CD4-positive, CD25-positive, alpha-beta regulatory T cell (primary cell): ENCODE data around the gene TFCP2. TPM values are rescaled to one million over a fixed set of nuclear protein-coding genes. Genes with fewer than 3 reads are reported as not detected.
A peak's percentile ranks its signal among the peaks of the same experiment; 100 is the strongest.

ENCODE experiments used
- ATAC-seq, 2 donors: fragments of 150-1000 bp; cut with Tn5 transposase; one replicate each; pipeline ENCODE4 v1.10.0; 2021; ENCODE audit warnings: low read depth in 2 of 2, moderate number of reproducible peaks in 2 of 2, moderate library complexity in 1 of 2
- DNase-seq, 3 donors: peaks; one replicate each; pipeline versions ENCODE4 v3.0.0 to v3.0.0-alpha.2; 2012 to 2022; ENCODE audit warnings: mixed read lengths in 1 of 3
- H3K27ac ChIP-seq: one replicate; pipeline ENCODE4 v1.7.0; 2013; ENCODE audit warnings: mild to moderate bottlenecking, low read length; ENCODE audit not compliant: insufficient read depth, poor library complexity, severe bottlenecking
- H3K27me3 ChIP-seq: one replicate; pipeline ENCODE4 v1.7.0; 2013; ENCODE audit warnings: low read length; ENCODE audit not compliant: control insufficient read depth, insufficient read depth
- H3K36me3 ChIP-seq: one replicate; pipeline ENCODE4 v1.7.0; 2013; ENCODE audit warnings: mild to moderate bottlenecking, low read length, moderate library complexity; ENCODE audit not compliant: control insufficient read depth, insufficient read depth
- H3K4me1 ChIP-seq: 2 replicates; pipeline ENCODE4 v1.7.0; 2013; ENCODE audit warnings: mild to moderate bottlenecking, low read length; ENCODE audit not compliant: insufficient read depth, control insufficient read depth, poor library complexity, severe bottlenecking
- H3K4me3 ChIP-seq: one replicate; pipeline ENCODE4 v1.7.0; 2013; ENCODE audit warnings: low read depth, mild to moderate bottlenecking, low read length, moderate library complexity
- H3K9me3 ChIP-seq, 2 experiments: 1 replicate in 1 of 2; 2 replicates in 1 of 2; pipeline ENCODE4 v1.7.0; 2013; ENCODE audit warnings: low read length in 2 of 2, mild to moderate bottlenecking in 1 of 2, moderate library complexity in 1 of 2; ENCODE audit not compliant: control insufficient read depth in 2 of 2
- H3K27ac Mint-ChIP-seq, 3 donors: one replicate each; pipeline ENCODE4 v1.8.0; 2020 to 2022; ENCODE audit warnings: mild to moderate bottlenecking in 3 of 3, mixed read lengths in 3 of 3, moderate library complexity in 2 of 3
- H3K27me3 Mint-ChIP-seq: one replicate; pipeline ENCODE4 v1.8.0; 2022; ENCODE audit warnings: mild to moderate bottlenecking, mixed read lengths
- H3K36me3 Mint-ChIP-seq: one replicate; pipeline ENCODE4 v1.8.0; 2020; ENCODE audit warnings: mixed read lengths
- H3K4me1 Mint-ChIP-seq, 4 donors: one replicate each; pipeline ENCODE4 v1.8.0; 2020 to 2022; ENCODE audit warnings: mixed read lengths in 4 of 4, mild to moderate bottlenecking in 1 of 4
- H3K4me3 Mint-ChIP-seq, 4 donors: one replicate each; pipeline ENCODE4 v1.8.0; 2020 to 2022; ENCODE audit warnings: mild to moderate bottlenecking in 4 of 4, mixed read lengths in 4 of 4, moderate library complexity in 3 of 4
- H3K9me3 Mint-ChIP-seq, 7 donors: one replicate each; pipeline ENCODE4 v1.8.0; 2020 to 2022; ENCODE audit warnings: mixed read lengths in 7 of 7, mild to moderate bottlenecking in 3 of 7, moderate library complexity in 2 of 7
- polyA plus RNA-seq, 4 donors: library from polyadenylated mRNA; unstranded; fragments of 300-500 nt; fragmentation: Illumina TruSeq; gene quantifications; one replicate each; pipeline ENCODE4 v1.2.3, GENCODE V29; 2021
- total RNA-seq: library from RNA; stranded (reverse); gene quantifications from one replicate; pipeline ENCODE4 v1.2.3, GENCODE V29; 2022

Gene TFCP2
- total and polyA plus RNA-seq, 5 donors from 2014 or later = 9.0 to 24.9 (median 12.0) TPM

- Mint-ChIP-seq H3K27me3 (no peaks in the 10 kb centered on the region), H3K27ac (peak overlapping the region; percentile 74 to 98 (median 96)), H3K4me3 (peak overlapping the region; percentile 79 to 97 (median 94)), H3K4me1 (peaks cover 9 to 23% (median 22%) of the 10 kb centered on the region in 4 donors), H3K36me3 (peaks cover 10% of the 10 kb centered on the region), H3K9me3 (no peaks in the 10 kb centered on the region)
- H3K9me3 ChIP-seq = no peaks in the 10 kb centered on the region
- peaks cover 22% of the 10 kb centered on the region for H3K4me1 ChIP-seq
- H3K4me3 ChIP-seq = no peak overlapping the region
- ATAC-seq = peak; percentile 37 to 46
- no peaks in the 10 kb centered on the region for H3K27me3 ChIP-seq
- peak overlapping the region; percentile 92 for H3K27ac ChIP-seq
- DNase-seq = peak in 2 of 3 donors; percentile 32 to 49
- no peaks in the 10 kb centered on the region for H3K36me3 ChIP-seq
These were observed 44.4 kb upstream of the TFCP2 start for GRCh38 chr12:51217133-51217967.

- Histone ChIP-seq H3K9me3 (no peaks in the 10 kb centered on the region), H3K27me3 (no peaks in the 10 kb centered on the region), H3K36me3 (no peaks in the 10 kb centered on the region), H3K27ac (peak overlapping the region; percentile 92), H3K4me3 (peak overlapping the region; percentile 41), H3K4me1 (peaks cover 22% of the 10 kb centered on the region)
- Mint-ChIP-seq H3K4me1 (peaks cover 9 to 23% (median 20%) of the 10 kb centered on the region in 4 donors), H3K27me3 (no peaks in the 10 kb centered on the region), H3K4me3 (peak overlapping the region; percentile 79 to 88 (median 82)), H3K36me3 (peaks cover 9% of the 10 kb centered on the region), H3K9me3 (no peaks in the 10 kb centered on the region), H3K27ac (peak overlapping the region; percentile 88 to 97 (median 95))
- DNase-seq (no peak), ATAC-seq (no peak)
These were observed 43.7 kb upstream of the TFCP2 start for GRCh38 chr12:51216642-51217041.

- Mint-ChIP-seq H3K4me1 (peaks cover 9 to 26% (median 19%) of the 10 kb centered on the region in 4 donors), H3K36me3 (peaks cover 12% of the 10 kb centered on the region), H3K4me3 (peak overlapping the region in 1 of 4 donors; percentile 84), H3K9me3 (no peaks in the 10 kb centered on the region), H3K27me3 (no peaks in the 10 kb centered on the region), H3K27ac (no peak overlapping the region)
- Histone ChIP-seq H3K9me3 (no peaks in the 10 kb centered on the region), H3K27ac (no peak overlapping the region), H3K4me1 (peaks cover 22% of the 10 kb centered on the region), H3K27me3 (no peaks in the 10 kb centered on the region), H3K36me3 (peaks cover 6% of the 10 kb centered on the region), H3K4me3 (no peak overlapping the region)
- ATAC-seq (no peak), DNase-seq (no peak)
These were observed 42.0 kb upstream of the TFCP2 start for GRCh38 chr12:51214895-51215294.

- peaks cover 6% of the 10 kb centered on the region for H3K36me3 ChIP-seq
- Mint-ChIP-seq H3K27ac (peak overlapping the region in 2 of 3 donors; percentile 67 to 87), H3K9me3 (no peaks in the 10 kb centered on the region), H3K36me3 (peaks cover 12% of the 10 kb centered on the region), H3K4me1 (peaks cover 0 to 6% (median 5%) of the 10 kb centered on the region in 4 donors), H3K4me3 (peak overlapping the region in 1 of 4 donors; percentile 60), H3K27me3 (no peaks in the 10 kb centered on the region)
- H3K9me3 ChIP-seq = no peaks in the 10 kb centered on the region
- H3K27ac ChIP-seq = no peak overlapping the region
- H3K4me3 ChIP-seq = no peak overlapping the region
- no peaks in the 10 kb centered on the region for H3K4me1 ChIP-seq
- ATAC-seq (no peak), DNase-seq (no peak)
- no peaks in the 10 kb centered on the region for H3K27me3 ChIP-seq
These were observed 37.9 kb upstream of the TFCP2 start for GRCh38 chr12:51210690-51211395.

GRCh38 chr12:51209259-51209658 is 36.3 kb upstream of the TFCP2 start:
- Mint-ChIP-seq H3K36me3 (peaks cover 6% of the 10 kb centered on the region), H3K4me3 (no peak overlapping the region), H3K4me1 (peaks cover 0 to 3% (median 1%) of the 10 kb centered on the region in 4 donors), H3K27ac (peak overlapping the region; percentile 47 to 93 (median 55)), H3K27me3 (no peaks in the 10 kb centered on the region), H3K9me3 (no peaks in the 10 kb centered on the region)
- Histone ChIP-seq H3K9me3 (no peaks in the 10 kb centered on the region), H3K4me3 (no peak overlapping the region), H3K27ac (no peak overlapping the region), H3K27me3 (no peaks in the 10 kb centered on the region), H3K4me1 (no peaks in the 10 kb centered on the region), H3K36me3 (peaks cover 6% of the 10 kb centered on the region)
- no peak for DNase-seq
- no peak for ATAC-seq

- Histone ChIP-seq H3K4me3 (no peak overlapping the region), H3K36me3 (peaks cover 6% of the 10 kb centered on the region), H3K27me3 (no peaks in the 10 kb centered on the region), H3K27ac (no peak overlapping the region), H3K9me3 (no peaks in the 10 kb centered on the region), H3K4me1 (no peaks in the 10 kb centered on the region)
- no peak for DNase-seq
- no peak for ATAC-seq
- Mint-ChIP-seq H3K4me3 (no peak overlapping the region), H3K27ac (no peak overlapping the region), H3K27me3 (no peaks in the 10 kb centered on the region), H3K9me3 (no peaks in the 10 kb centered on the region), H3K36me3 (peaks cover 3% of the 10 kb centered on the region), H3K4me1 (peaks cover 0 to 7% (median 0%) of the 10 kb centered on the region in 4 donors)
These were observed 35.2 kb upstream of the TFCP2 start for GRCh38 chr12:51208016-51208660.

- Histone ChIP-seq H3K27me3 (no peaks in the 10 kb centered on the region), H3K9me3 (no peaks in the 10 kb centered on the region), H3K36me3 (no peaks in the 10 kb centered on the region), H3K4me3 (no peak overlapping the region), H3K27ac (no peak overlapping the region), H3K4me1 (no peaks in the 10 kb centered on the region)
- DNase-seq (no peak), ATAC-seq (no peak)
- no peaks in the 10 kb centered on the region for H3K27me3 Mint-ChIP-seq
- H3K9me3 Mint-ChIP-seq = no peaks in the 10 kb centered on the region
- H3K27ac Mint-ChIP-seq = peak overlapping the region in 2 of 3 donors; percentile 26 to 64
- H3K36me3 Mint-ChIP-seq = peaks cover 3% of the 10 kb centered on the region
- peaks cover 0 to 4% (median 0%) of the 10 kb centered on the region in 4 donors for H3K4me1 Mint-ChIP-seq
- H3K4me3 Mint-ChIP-seq = no peak overlapping the region
These were observed 32.4 kb upstream of the TFCP2 start for GRCh38 chr12:51205350-51205749.
